Measurements from ENCODE around the gene MS4A4E.

GRCh38 chr11:60261014-60261413 is 18.1 kb upstream of the MS4A4E start:
- TF ChIP-seq, protein P1, sequence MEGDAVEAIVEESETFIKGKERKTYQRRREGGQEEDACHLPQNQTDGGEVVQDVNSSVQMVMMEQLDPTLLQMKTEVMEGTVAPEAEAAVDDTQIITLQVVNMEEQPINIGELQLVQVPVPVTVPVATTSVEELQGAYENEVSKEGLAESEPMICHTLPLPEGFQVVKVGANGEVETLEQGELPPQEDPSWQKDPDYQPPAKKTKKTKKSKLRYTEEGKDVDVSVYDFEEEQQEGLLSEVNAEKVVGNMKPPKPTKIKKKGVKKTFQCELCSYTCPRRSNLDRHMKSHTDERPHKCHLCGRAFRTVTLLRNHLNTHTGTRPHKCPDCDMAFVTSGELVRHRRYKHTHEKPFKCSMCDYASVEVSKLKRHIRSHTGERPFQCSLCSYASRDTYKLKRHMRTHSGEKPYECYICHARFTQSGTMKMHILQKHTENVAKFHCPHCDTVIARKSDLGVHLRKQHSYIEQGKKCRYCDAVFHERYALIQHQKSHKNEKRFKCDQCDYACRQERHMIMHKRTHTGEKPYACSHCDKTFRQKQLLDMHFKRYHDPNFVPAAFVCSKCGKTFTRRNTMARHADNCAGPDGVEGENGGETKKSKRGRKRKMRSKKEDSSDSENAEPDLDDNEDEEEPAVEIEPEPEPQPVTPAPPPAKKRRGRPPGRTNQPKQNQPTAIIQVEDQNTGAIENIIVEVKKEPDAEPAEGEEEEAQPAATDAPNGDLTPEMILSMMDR (tag by site-specific recombination; IDR thresholded peaks at IDR 0.05): no peak
- TF ChIP-seq MEIS1 (CRISPR knock-in tag; IDR thresholded peaks at IDR 0.05; ENCODE audit: borderline replicate concordance) (no peak), ZNF785 (tag by site-specific recombination; IDR thresholded peaks at IDR 0.05) (no peak), ZFP37 (tag by site-specific recombination; IDR thresholded peaks at IDR 0.05) (no peak), ZNF37A (tag by site-specific recombination; IDR thresholded peaks at IDR 0.05) (no peak), ZNF350 (tag by site-specific recombination; IDR thresholded peaks at IDR 0.05) (no peak), REST (tag by site-specific recombination; IDR thresholded peaks at IDR 0.05) (no peak), TCF7L2 (IDR thresholded peaks at IDR 0.05; ENCODE audit: borderline replicate concordance, low read depth, low read length) (no peak), YY1 (tag by site-specific recombination; IDR thresholded peaks at IDR 0.05) (no peak), BCL6B (tag by site-specific recombination; IDR thresholded peaks at IDR 0.05) (no peak)

Data from HEK293 (cell line).